MM.1S (cell line): ENCODE data around the gene DIO3.

Experiments
- DNase-seq: peaks from one replicate; pipeline ENCODE4 v3.0.0-alpha.2; 2015
- H2AFZ ChIP-seq: fragments of 300-600 bp; sonication (generic); 2 replicates; pipeline ENCODE4 v1.6.0; 2016; ENCODE audit warnings: antibody characterized with exemption, low read length
- H3F3A ChIP-seq: fragments of 300-600 bp; sonication (generic); 2 replicates; pipeline ENCODE4 v1.6.1; 2016; ENCODE audit warnings: mild to moderate bottlenecking, antibody characterized with exemption, low read length, moderate library complexity, mixed read lengths; ENCODE audit not compliant: insufficient read depth
- H3K27ac ChIP-seq: fragments of 300-600 bp; sonication (generic); 2 replicates; pipeline ENCODE4 v1.5.1; 2016; ENCODE audit warnings: mild to moderate bottlenecking, low read length
- H3K27me3 ChIP-seq: fragments of 300-600 bp; sonication (generic); replicated peaks from 2 replicates; pipeline ENCODE4 v1.6.0; 2016; ENCODE audit warnings: low read length; ENCODE audit not compliant: insufficient read depth
- H3K36me3 ChIP-seq: fragments of 300-600 bp; sonication (generic); replicated peaks from 2 replicates; pipeline ENCODE4 v1.6.1; 2016; ENCODE audit warnings: mild to moderate bottlenecking, low read length, mixed read lengths; ENCODE audit not compliant: insufficient read depth
- H3K4me1 ChIP-seq: fragments of 300-600 bp; sonication (generic); 2 replicates; pipeline ENCODE4 v1.6.1; 2016; ENCODE audit warnings: low read length, mixed read lengths
- H3K4me2 ChIP-seq: fragments of 300-600 bp; sonication (generic); 2 replicates; pipeline ENCODE4 v1.6.0; 2016; ENCODE audit warnings: low read depth, low read length
- H3K4me3 ChIP-seq: fragments of 300-600 bp; sonication (generic); 2 replicates; pipeline ENCODE4 v1.5.1; 2016; ENCODE audit warnings: low read length, mixed read lengths
- H3K79me2 ChIP-seq: fragments of 300-600 bp; sonication (generic); 2 replicates; pipeline ENCODE4 v1.6.1; 2016; ENCODE audit warnings: mixed run types, low read length, mixed read lengths
- H3K9ac ChIP-seq: fragments of 300-600 bp; sonication (generic); 2 replicates; pipeline ENCODE4 v1.6.1; 2016; ENCODE audit warnings: low read length, mixed read lengths
- H3K9me2 ChIP-seq: fragments of 300-600 bp; sonication (generic); replicated peaks from 2 replicates; pipeline ENCODE4 v1.6.1; 2016; ENCODE audit warnings: mild to moderate bottlenecking, low read length, mixed read lengths; ENCODE audit not compliant: insufficient read depth
- H3K9me3 ChIP-seq: fragments of 300-600 bp; sonication (generic); replicated peaks from 2 replicates; pipeline ENCODE4 v1.6.1; 2016; ENCODE audit warnings: mild to moderate bottlenecking, low read length, mixed read lengths; ENCODE audit not compliant: insufficient read depth
- H4K20me1 ChIP-seq: fragments of 300-600 bp; sonication (generic); 2 replicates; pipeline ENCODE4 v1.6.1; 2016; ENCODE audit warnings: mild to moderate bottlenecking, low read length, moderate library complexity, mixed read lengths; ENCODE audit not compliant: insufficient read depth
- EZH2 ChIP-seq: fragments of 300-600 bp; sonication (generic); optimal IDR thresholded peaks from 2 replicates; pipeline ENCODE3; 2017; ENCODE audit warnings: low read depth, mild to moderate bottlenecking, antibody characterized with exemption, low read length, mixed read lengths
- EZH2phosphoT487 ChIP-seq: fragments of 300-600 bp; sonication (generic); IDR thresholded peaks from 2 replicates; pipeline ENCODE4 v1.6.1; 2018; ENCODE audit warnings: antibody characterized with exemption, low read length
- TF ChIP-seq, protein P1 (sequence below): fragments of 300-600 bp; sonication (generic); IDR thresholded peaks from 2 replicates; pipeline ENCODE4 v1.5.1; 2016; ENCODE audit warnings: antibody characterized with exemption, low read length, mixed read lengths

Gene DIO3

DNA sequence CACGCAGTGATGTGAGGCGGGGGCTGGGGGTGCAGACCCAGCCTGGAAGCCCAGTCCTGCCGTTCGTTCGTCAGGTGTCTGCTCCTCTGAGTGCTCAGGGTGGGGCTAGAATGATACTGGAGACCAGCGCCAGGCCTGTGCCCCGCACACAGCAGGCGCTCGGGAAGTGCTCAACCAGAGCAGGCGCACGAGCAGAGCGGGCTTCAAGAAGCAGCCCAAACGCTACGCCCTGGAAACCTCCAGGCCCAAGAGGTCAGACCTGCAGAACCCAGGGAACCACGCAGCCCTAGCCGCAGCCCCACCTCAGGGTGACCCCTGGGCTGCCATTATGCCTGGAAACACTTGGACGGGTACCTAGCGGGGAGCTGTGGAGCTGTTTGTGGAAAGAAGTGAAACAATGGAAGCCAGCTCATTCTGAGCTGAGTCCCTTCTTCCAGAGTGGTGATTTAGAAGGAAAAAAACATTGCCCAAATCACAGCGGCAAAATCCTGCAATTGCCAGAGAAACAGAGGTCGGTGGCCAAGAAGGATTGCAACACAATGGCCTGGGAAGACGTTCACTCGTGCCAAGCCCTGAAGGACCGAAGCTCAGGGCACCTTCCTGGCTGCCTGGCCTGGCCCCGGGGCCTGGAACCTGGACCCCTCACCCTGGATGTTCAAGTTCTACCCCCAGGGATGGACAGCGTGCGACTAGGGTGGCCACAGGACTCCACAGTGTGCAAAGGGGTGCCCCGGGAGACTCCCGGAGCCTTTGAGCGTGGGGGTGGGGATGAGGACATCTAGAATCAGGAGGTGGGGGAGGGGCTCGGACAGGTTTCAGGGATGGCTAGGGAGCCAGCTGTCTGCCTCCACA, 40.4 kb upstream of the DIO3 start:
- DNase-seq: no peak
- Histone ChIP-seq H3K27me3 (peaks cover 30% of the 10 kb centered on the region), H3K4me3 (no peak overlapping the region), H3K4me1 (no peaks in the 10 kb centered on the region), H3K9ac (no peak overlapping the region), H3K27ac (no peak overlapping the region), H3K79me2 (no peaks in the 10 kb centered on the region), H3K4me2 (no peak overlapping the region), H3K36me3 (no peaks in the 10 kb centered on the region), H2AFZ (no peak overlapping the region), H3K9me3 (no peaks in the 10 kb centered on the region), H3K9me2 (no peaks in the 10 kb centered on the region), H3F3A (no peaks in the 10 kb centered on the region), H4K20me1 (no peaks in the 10 kb centered on the region)
- no peak for TF ChIP-seq EZH2phosphoT487
- TF ChIP-seq, protein P1, sequence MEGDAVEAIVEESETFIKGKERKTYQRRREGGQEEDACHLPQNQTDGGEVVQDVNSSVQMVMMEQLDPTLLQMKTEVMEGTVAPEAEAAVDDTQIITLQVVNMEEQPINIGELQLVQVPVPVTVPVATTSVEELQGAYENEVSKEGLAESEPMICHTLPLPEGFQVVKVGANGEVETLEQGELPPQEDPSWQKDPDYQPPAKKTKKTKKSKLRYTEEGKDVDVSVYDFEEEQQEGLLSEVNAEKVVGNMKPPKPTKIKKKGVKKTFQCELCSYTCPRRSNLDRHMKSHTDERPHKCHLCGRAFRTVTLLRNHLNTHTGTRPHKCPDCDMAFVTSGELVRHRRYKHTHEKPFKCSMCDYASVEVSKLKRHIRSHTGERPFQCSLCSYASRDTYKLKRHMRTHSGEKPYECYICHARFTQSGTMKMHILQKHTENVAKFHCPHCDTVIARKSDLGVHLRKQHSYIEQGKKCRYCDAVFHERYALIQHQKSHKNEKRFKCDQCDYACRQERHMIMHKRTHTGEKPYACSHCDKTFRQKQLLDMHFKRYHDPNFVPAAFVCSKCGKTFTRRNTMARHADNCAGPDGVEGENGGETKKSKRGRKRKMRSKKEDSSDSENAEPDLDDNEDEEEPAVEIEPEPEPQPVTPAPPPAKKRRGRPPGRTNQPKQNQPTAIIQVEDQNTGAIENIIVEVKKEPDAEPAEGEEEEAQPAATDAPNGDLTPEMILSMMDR: no peak
- TF ChIP-seq EZH2: no peak

DNA sequence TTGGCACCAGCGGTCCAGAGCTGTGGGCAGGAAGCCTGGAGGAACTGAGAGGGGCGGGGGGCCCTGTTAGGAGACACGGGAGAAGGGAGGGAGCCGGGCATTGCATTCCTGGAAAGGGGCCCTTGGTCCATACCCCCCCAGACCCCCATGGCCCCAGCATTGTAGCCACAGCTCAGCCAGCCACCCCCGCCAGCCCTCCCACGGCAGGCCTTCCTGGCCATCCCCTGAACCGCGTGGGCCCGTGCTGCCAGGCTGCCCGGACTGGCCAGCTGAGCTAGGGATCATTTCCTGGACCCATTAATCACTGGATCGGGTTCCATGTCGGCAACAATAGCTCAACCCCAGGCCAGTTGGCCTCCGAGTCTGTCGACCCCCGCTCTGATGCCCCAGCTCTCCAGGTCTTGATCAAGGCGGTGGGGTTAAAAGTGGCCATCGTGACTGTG, 39.8 kb upstream of the DIO3 start:
- Histone ChIP-seq H3K79me2 (no peaks in the 10 kb centered on the region), H3K4me2 (no peak overlapping the region), H3K27me3 (peaks cover 33% of the 10 kb centered on the region), H4K20me1 (no peaks in the 10 kb centered on the region), H3K4me3 (no peak overlapping the region), H3K27ac (no peak overlapping the region), H3F3A (no peaks in the 10 kb centered on the region), H3K9ac (no peak overlapping the region), H3K9me3 (no peaks in the 10 kb centered on the region), H3K36me3 (no peaks in the 10 kb centered on the region), H2AFZ (no peak overlapping the region), H3K9me2 (no peaks in the 10 kb centered on the region), H3K4me1 (no peaks in the 10 kb centered on the region)
- no peak for DNase-seq
- no peak for TF ChIP-seq EZH2
- TF ChIP-seq, protein P1: no peak
- TF ChIP-seq EZH2phosphoT487: no peak

DNA sequence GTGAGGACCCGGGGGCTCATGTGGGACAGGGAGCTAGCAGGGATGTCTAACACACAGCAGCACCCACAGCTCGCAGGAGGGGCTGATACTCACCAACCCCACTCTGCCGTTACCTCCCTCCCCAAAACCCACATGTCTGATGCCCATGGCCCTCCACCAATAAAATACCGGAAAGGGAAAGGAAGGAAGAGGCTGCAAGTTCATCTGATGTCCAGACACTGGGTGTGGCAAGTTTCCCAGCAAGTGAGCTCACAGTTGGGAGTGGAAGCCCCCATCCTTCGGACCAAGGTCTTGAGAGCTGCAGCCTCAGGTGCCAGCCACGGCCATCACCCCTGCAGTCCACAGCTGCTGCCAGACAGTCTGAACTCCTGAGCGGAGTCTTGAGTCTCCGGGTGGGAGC, 39.3 kb upstream of the DIO3 start:
- H2AFZ ChIP-seq: no peak overlapping the region
- peaks cover 35% of the 10 kb centered on the region for H3K27me3 ChIP-seq
- no peak for DNase-seq
- no peaks in the 10 kb centered on the region for H3K9me2 ChIP-seq
- no peaks in the 10 kb centered on the region for H4K20me1 ChIP-seq
- no peaks in the 10 kb centered on the region for H3K79me2 ChIP-seq
- H3K9ac ChIP-seq: no peak overlapping the region
- no peak overlapping the region for H3K4me3 ChIP-seq
- no peaks in the 10 kb centered on the region for H3K36me3 ChIP-seq
- H3K27ac ChIP-seq: no peak overlapping the region
- H3K4me2 ChIP-seq: no peak overlapping the region
- H3K9me3 ChIP-seq: no peaks in the 10 kb centered on the region
- H3F3A ChIP-seq: no peaks in the 10 kb centered on the region
- no peaks in the 10 kb centered on the region for H3K4me1 ChIP-seq
- TF ChIP-seq EZH2phosphoT487 (no peak), EZH2 (no peak)
- TF ChIP-seq, protein P1: no peak
